GM12878 (cell line): ENCODE data around the gene AMBRA1. TPM values are rescaled to one million over a fixed set of nuclear protein-coding genes. Genes with fewer than 3 reads are reported as not detected.

ENCODE experiments used
- ATAC-seq: fragments of 200-7000 bp; cut with Tn5 transposase; 3 replicates; pipeline ENCODE4 v1.9.1; 2020; ENCODE audit warnings: mild to moderate bottlenecking, moderate library complexity
- BruUV-seq: library from RNA; stranded (reverse); fragments of 400-500 nt; replicated peaks from 2 replicates; lab custom pipeline; 2021; lab: Mats Ljungman, UMichigan
- CTCF ChIA-PET: fragments of 300-600 bp; sonication (Branson Sonifier 250); formaldehyde crosslinking; extraction: SDS; loops from one replicate; lab custom pipeline; 2021; ENCODE audit warnings: inconsistent platforms; lab: Yijun Ruan, JAX
- POLR2A ChIA-PET: fragments of 350-600 bp; formaldehyde crosslinking; extraction: SDS; loops from one replicate; lab custom pipeline; 2021; ENCODE audit warnings: inconsistent platforms; lab: Charles Lee
- RAD21 ChIA-PET: fragments of 300-600 bp; sonication (Branson Sonifier 250); formaldehyde crosslinking; loops from one replicate; lab custom pipeline; 2023; ENCODE audit warnings: antibody characterized with exemption; ENCODE audit not compliant: unreplicated experiment; lab: Charles Lee
- SMC1A ChIA-PET: fragments of 300-600 bp; sonication (Branson Sonifier 250); formaldehyde crosslinking; loops from one replicate; lab custom pipeline; 2023; ENCODE audit not compliant: unreplicated experiment, uncharacterized antibody; lab: Charles Lee
- DNase-seq: peaks from one replicate; pipeline ENCODE4 v3.0.0-alpha.2; 2011; ENCODE audit warnings: low read depth, low spot score
- FAIRE-seq: peaks from 3 replicates; lab custom pipeline; 2011; peaks lifted over from hg19 to GRCh38; lab: Jason Lieb, UNC
- H2AFZ ChIP-seq: 2 replicates; pipeline ENCODE4 v1.6.0; 2011; ENCODE audit warnings: low read depth, low read length, control low read depth; ENCODE audit not compliant: control insufficient read depth
- H3K27ac ChIP-seq: 2 replicates; pipeline ENCODE4 v1.5.1; 2011; ENCODE audit warnings: control low read depth; ENCODE audit not compliant: control insufficient read depth, insufficient read depth
- H3K27me3 ChIP-seq, 2 experiments: replicated peaks in 1 of 2; 2 replicates each; pipeline versions ENCODE4 v1.6.0 to v1.6.1; 2011; ENCODE audit warnings: low read length in 1 of 2; ENCODE audit not compliant: control insufficient read depth in 2 of 2, insufficient read depth in 2 of 2
- H3K36me3 ChIP-seq, 2 experiments: 2 replicates each; pipeline ENCODE4 v1.5.1; 2011; ENCODE audit warnings: low read length in 1 of 2; ENCODE audit not compliant: control insufficient read depth in 2 of 2, insufficient read depth in 2 of 2
- H3K4me1 ChIP-seq: 2 replicates; pipeline ENCODE4 v1.6.1; 2011; ENCODE audit warnings: mild to moderate bottlenecking, low read length, moderate library complexity, mixed read lengths; ENCODE audit not compliant: control insufficient read depth, insufficient read depth
- H3K4me2 ChIP-seq: 2 replicates; pipeline ENCODE4 v1.6.0; 2011; ENCODE audit warnings: control low read depth; ENCODE audit not compliant: control insufficient read depth, insufficient read depth
- H3K4me3 ChIP-seq: fragments of 200-600 bp; sonication (generic); 2 replicates; pipeline ENCODE4 v1.5.1; 2016
- H3K79me2 ChIP-seq: 2 replicates; pipeline ENCODE4 v1.6.0; 2011; ENCODE audit warnings: low read length; ENCODE audit not compliant: control insufficient read depth, insufficient read depth
- H3K9ac ChIP-seq: 2 replicates; pipeline ENCODE4 v1.8.0; 2011; ENCODE audit warnings: low read length, control low read depth, mixed read lengths; ENCODE audit not compliant: control insufficient read depth, insufficient read depth
- H3K9me3 ChIP-seq: replicated peaks from 3 replicates; pipeline ENCODE4 v1.5.1; 2011; ENCODE audit warnings: mild to moderate bottlenecking, low read length; ENCODE audit not compliant: control insufficient read depth, insufficient read depth
- H4K20me1 ChIP-seq: 2 replicates; pipeline ENCODE4 v1.6.0; 2011; ENCODE audit not compliant: control insufficient read depth, insufficient read depth
- IKZF2 ChIP-seq, 2 experiments: fragments of 450-650 bp; IDR thresholded peaks; 2 replicates each; pipeline ENCODE4 v1.6.1; 2017; ENCODE audit warnings: mild to moderate bottlenecking in 2 of 2, moderate library complexity in 2 of 2
- JUNB ChIP-seq: IDR thresholded peaks from 2 replicates; pipeline ENCODE4 v1.6.1; 2016; ENCODE audit warnings: antibody characterized with exemption, mild to moderate bottlenecking
- KAT2A ChIP-seq: conservative IDR thresholded peaks from 2 replicates; pipeline ENCODE4 v1.6.1; 2011; ENCODE audit warnings: low read depth, low read length; ENCODE audit not compliant: control insufficient read depth
- NBN ChIP-seq: fragments of 450-650 bp; IDR thresholded peaks from 2 replicates; pipeline ENCODE4 v1.6.1; 2016
- SRF ChIP-seq, 2 experiments: IDR thresholded peaks; 2 replicates each; pipeline ENCODE4 v1.6.1; 2011; ENCODE audit warnings: low read depth in 2 of 2, low read length in 2 of 2, mild to moderate bottlenecking in 1 of 2, moderate library complexity in 1 of 2
- TAF1 ChIP-seq: IDR thresholded peaks from 2 replicates; pipeline ENCODE4 v1.6.1; 2011; ENCODE audit warnings: mild to moderate bottlenecking, low read depth, low read length, borderline replicate concordance
- USF2 ChIP-seq: IDR thresholded peaks from 2 replicates; pipeline ENCODE4 v1.6.1; 2011; ENCODE audit warnings: low read depth, low read length, improper control_type of control experiment, borderline replicate concordance
- ZBTB40 ChIP-seq: fragments of 450-650 bp; IDR thresholded peaks from 2 replicates; pipeline ENCODE4 v1.6.1; 2016; ENCODE audit warnings: mild to moderate bottlenecking, moderate library complexity, borderline replicate concordance
- WGBS: methylation state at CpG from one replicate; pipeline ENCODE4 v1.1.6; 2016; ENCODE audit warnings: low lambda C conversion rate; ENCODE audit not compliant: insufficient replicate concordance, insufficient coverage; ENCODE audit errors: missing lambda C conversion rate; 5-methylcytosine and 5-hydroxymethylcytosine counted together
- in situ Hi-C: fragments of 300-500 bp; cut with MboI; formaldehyde crosslinking; loops from 9 replicates; pipeline ENCODE4 v1.14.3; 2018; ENCODE audit warnings: mixed read lengths
- intact Hi-C: fragments of 100-400 bp; cut with micrococcal nuclease; formaldehyde crosslinking; loops from one replicate; pipeline ENCODE4 v1.14.2; 2022; ENCODE audit not compliant: unreplicated experiment
- polyA plus RNA-seq, 11 experiments: library from polyadenylated mRNA; depleted of rRNA in 4 of 11; unstranded in 6 of 11; stranded (reverse) in 5 of 11; fragments of >200 nt; fragmentation: Nextera tagmentation in 4 of 11; fragmentation: Illumina TruSeq in 1 of 11; extraction: Ambion mirVana in 4 of 11; extraction: Trizol in 1 of 11; gene quantifications; 1 replicate in 1 of 11; 2 replicates in 10 of 11; pipeline versions ENCODE4 v1.2.1 to v1.2.3, GENCODE V29; 2011 to 2016; ENCODE audit warnings: inconsistent platforms in 2 of 11, missing spikeins in 2 of 11, low read depth in 1 of 11
- total RNA-seq, 4 experiments: library from RNA; depleted of rRNA in 3 of 4; stranded (reverse); fragments of >200 nt in 3 of 4; fragmentation: Illumina TruSeq in 1 of 4; extraction: Trizol in 1 of 4; gene quantifications; 2 replicates each; pipeline versions ENCODE4 v1.2.1 to v1.2.3, GENCODE V29; 2013 to 2021

The AMBRA1 gene
- total and polyA plus RNA-seq, 10 of the 15 experiments (the other 5 are each of a cell fraction or from before 2014, with no cell fraction given): 0.57 to 34.3 (median 13.7) TPM

GRCh38 chr11:46350695-46351094, 243.1 kb downstream of the AMBRA1 start:
- no peak overlapping the region for H3K27ac ChIP-seq
- no peak for ATAC-seq
- ChIA-PET SMC1A (interaction anchor here (1.2 to 5.3 kb wide), 3 partner anchors 10 to 210 kb away, joined by 3 to 70 read pairs (median 32); no protein-coding TSS in a partner anchor), POLR2A (interaction anchor here (0.6 to 2.9 kb wide), 2 partner anchors 10 to 33 kb away, joined by 6 to 21 read pairs; no protein-coding TSS in a partner anchor), CTCF (interaction anchor here (0.6 to 19.9 kb wide), 10 partner anchors 8 to 268 kb away, joined by 3 to 423 read pairs (median 4); partner anchors contain the start of gene ATG13), RAD21 (interaction anchor here (0.6 to 4.3 kb wide), 6 partner anchors 9 to 134 kb away, joined by 3 to 16 read pairs (median 4); no protein-coding TSS in a partner anchor)
- no peak overlapping the region for H3K4me3 ChIP-seq
- no peaks in the 10 kb centered on the region for H3K9me3 ChIP-seq
- intact Hi-C loops: no loop called here
- no peak overlapping the region for H3K9ac ChIP-seq
- no peak for TF ChIP-seq IKZF2 (IDR thresholded peaks at IDR 0.05)
- TF ChIP-seq TAF1: no peak
- no peak for TF ChIP-seq USF2
- no peak for TF ChIP-seq ZBTB40
- no peak for TF ChIP-seq KAT2A
- no peak for TF ChIP-seq NBN
- no peak for TF ChIP-seq SRF (IDR thresholded peaks at IDR 0.05; ENCODE audit: low read depth in 2 of 2, low read length in 2 of 2)
- no peak for TF ChIP-seq JUNB
- H4K20me1 ChIP-seq: no peaks in the 10 kb centered on the region
- peaks cover 0 to 3% of the 10 kb centered on the region in 2 experiments; a peak in 3 of 4 replicates for H3K36me3 ChIP-seq
- in situ Hi-C loops: no loop called here
- H3K4me1 ChIP-seq: peaks cover 42% of the 10 kb centered on the region
- H3K4me2 ChIP-seq: no peak overlapping the region
- BruUV-seq: no TSS peak
- WGBS: 100% methylated on average over 3 of the region's 3 CpGs
- no peaks in the 10 kb centered on the region for H3K27me3 ChIP-seq
- no peak for DNase-seq
- FAIRE-seq: no peak
- peaks cover 61% of the 10 kb centered on the region for H3K79me2 ChIP-seq
- no peak overlapping the region for H2AFZ ChIP-seq
